Loucy (cell line): ENCODE measurements around the gene NDUFAF8.

Experiments
- H2AFZ ChIP-seq: fragments of 200-600 bp; sonication (generic); 2 replicates; pipeline ENCODE4 v1.6.0; 2016; ENCODE audit warnings: antibody characterized with exemption, mild to moderate bottlenecking, low read length, moderate library complexity
- H3F3A ChIP-seq: fragments of 200-600 bp; 2 replicates; pipeline ENCODE4 v1.6.0; 2016; ENCODE audit warnings: antibody characterized with exemption, low read depth, mild to moderate bottlenecking
- H3K27me3 ChIP-seq: fragments of 200-600 bp; sonication (generic); 2 replicates; pipeline ENCODE4 v1.6.1; 2014; ENCODE audit warnings: low read length, mild to moderate bottlenecking; ENCODE audit not compliant: insufficient read depth, poor library complexity, severe bottlenecking
- H3K36me3 ChIP-seq: fragments of 200-600 bp; sonication (generic); 2 replicates; pipeline ENCODE4 v1.6.1; 2016; ENCODE audit warnings: low read length; ENCODE audit not compliant: insufficient read depth
- H3K4me1 ChIP-seq: fragments of 200-600 bp; sonication (generic); 2 replicates; pipeline ENCODE4 v1.5.1; 2014; ENCODE audit warnings: low read length, mild to moderate bottlenecking; ENCODE audit not compliant: insufficient read depth, poor library complexity, severe bottlenecking
- H3K4me2 ChIP-seq: fragments of 200-600 bp; sonication (generic); 2 replicates; pipeline ENCODE4 v1.6.0; 2014; ENCODE audit warnings: antibody characterized with exemption, low read length, low read depth, mild to moderate bottlenecking; ENCODE audit not compliant: poor library complexity, severe bottlenecking
- H3K4me3 ChIP-seq: fragments of 200-600 bp; sonication (generic); 2 replicates; pipeline ENCODE4 v1.5.1; 2014; ENCODE audit warnings: low read length, mild to moderate bottlenecking, mixed read lengths; ENCODE audit not compliant: poor library complexity, severe bottlenecking
- H3K79me2 ChIP-seq: fragments of 200-600 bp; sonication (generic); 2 replicates; pipeline ENCODE4 v1.6.1; 2014; ENCODE audit warnings: low read length; ENCODE audit not compliant: insufficient read depth
- H3K9ac ChIP-seq: fragments of 200-600 bp; sonication (generic); 2 replicates; pipeline ENCODE4 v1.6.0; 2014; ENCODE audit warnings: mild to moderate bottlenecking, low read depth, low read length, moderate library complexity; ENCODE audit not compliant: poor library complexity, severe bottlenecking
- H3K9me2 ChIP-seq: fragments of 200-600 bp; sonication (generic); replicated peaks from 2 replicates; pipeline ENCODE4 v1.6.1; 2016; ENCODE audit warnings: low read depth, low read length, mixed read lengths
- H3K9me3 ChIP-seq: fragments of 200-600 bp; sonication (generic); 2 replicates; pipeline ENCODE4 v1.6.1; 2014; ENCODE audit warnings: mild to moderate bottlenecking, antibody characterized with exemption, low read length, low read depth; ENCODE audit not compliant: insufficient read depth
- H4K20me1 ChIP-seq: fragments of 200-600 bp; sonication (generic); 2 replicates; pipeline ENCODE4 v1.6.0; 2014; ENCODE audit warnings: antibody characterized with exemption, low read length, mild to moderate bottlenecking; ENCODE audit not compliant: insufficient read depth, poor library complexity, severe bottlenecking
- CTCF ChIP-seq: fragments of 200-600 bp; sonication (generic); conservative IDR thresholded peaks from 2 replicates; pipeline ENCODE4 v1.5.1; 2014; ENCODE audit warnings: mild to moderate bottlenecking, antibody characterized with exemption, low read length
- EZH2phosphoT487 ChIP-seq: fragments of 200-600 bp; IDR thresholded peaks from 2 replicates; pipeline ENCODE4 v1.6.1; 2018; ENCODE audit warnings: antibody characterized with exemption, mild to moderate bottlenecking, moderate library complexity, borderline replicate concordance

NDUFAF8 gene

GRCh38 chr17:81244358-81245023 is 5.4 kb downstream of the NDUFAF8 start:
- Histone ChIP-seq H3K27me3 (no peaks in the 10 kb centered on the region), H3K9me2 (no peaks in the 10 kb centered on the region), H3K9me3 (no peaks in the 10 kb centered on the region), H3K4me2 (no peak overlapping the region), H4K20me1 (peaks cover 16% of the 10 kb centered on the region), H3K4me1 (peaks cover 17% of the 10 kb centered on the region), H3K4me3 (no peak overlapping the region), H3K79me2 (peaks cover 24% of the 10 kb centered on the region), H2AFZ (no peak overlapping the region), H3K36me3 (peaks cover 1% of the 10 kb centered on the region; the same call in 1 of the 2 replicates), H3K9ac (no peak overlapping the region), H3F3A (no peaks in the 10 kb centered on the region)
- TF ChIP-seq CTCF (no peak), EZH2phosphoT487 (no peak)

GRCh38 chr17:81245024-81245664 is 6.0 kb downstream of the NDUFAF8 start:
- H3K9ac ChIP-seq: no peak overlapping the region
- no peak overlapping the region for H2AFZ ChIP-seq
- H3K9me3 ChIP-seq: no peaks in the 10 kb centered on the region
- no peaks in the 10 kb centered on the region for H3K9me2 ChIP-seq
- TF ChIP-seq CTCF (no peak), EZH2phosphoT487 (no peak)
- H4K20me1 ChIP-seq: peaks cover 16% of the 10 kb centered on the region
- no peaks in the 10 kb centered on the region for H3K27me3 ChIP-seq
- peaks cover 18% of the 10 kb centered on the region for H3K79me2 ChIP-seq
- no peaks in the 10 kb centered on the region for H3F3A ChIP-seq
- H3K4me1 ChIP-seq: peaks cover 14% of the 10 kb centered on the region
- no peak overlapping the region for H3K4me3 ChIP-seq
- H3K4me2 ChIP-seq: no peak overlapping the region
- H3K36me3 ChIP-seq: peaks cover 8% of the 10 kb centered on the region; the same call in 1 of the 2 replicates

GRCh38 chr17:81245665-81246342 is 6.7 kb downstream of the NDUFAF8 start:
- Histone ChIP-seq H3K4me2 (no peak overlapping the region), H3K9me2 (no peaks in the 10 kb centered on the region), H3K79me2 (peaks cover 15% of the 10 kb centered on the region), H4K20me1 (peaks cover 12% of the 10 kb centered on the region), H2AFZ (no peak overlapping the region), H3F3A (no peaks in the 10 kb centered on the region), H3K36me3 (peaks cover 11% of the 10 kb centered on the region; the same call in 1 of the 2 replicates), H3K4me3 (no peak overlapping the region), H3K9ac (no peak overlapping the region), H3K9me3 (no peaks in the 10 kb centered on the region), H3K4me1 (peaks cover 7% of the 10 kb centered on the region), H3K27me3 (no peaks in the 10 kb centered on the region)
- TF ChIP-seq EZH2phosphoT487 (no peak), CTCF (no peak)
